Fibroblast of skin of scalp (primary cell): Measurements from ENCODE around the gene DCHS1.

Source experiments
- DNase-seq: peaks from one replicate; pipeline ENCODE4 v3.0.0-alpha.2; 2013

Gene DCHS1

GRCh38 chr11:6587360-6587953 is 68.2 kb downstream of the DCHS1 start:
- DNase-seq: no peak

- DNase-seq: peak; percentile 47
Measured at GRCh38 chr11:6586434-6587359, 68.9 kb downstream of the DCHS1 start.

- DNase-seq: no peak
Measured at GRCh38 chr11:6584528-6584927, 71.1 kb downstream of the DCHS1 start.

- DNase-seq: no peak
Measured at GRCh38 chr11:6583584-6583983, 72.0 kb downstream of the DCHS1 start.

GRCh38 chr11:6579681-6580080 is 75.9 kb downstream of the DCHS1 start:
- DNase-seq: no peak

GRCh38 chr11:6578134-6578533 is 77.5 kb downstream of the DCHS1 start:
- DNase-seq: no peak

GRCh38 chr11:6576471-6577373 is 78.9 kb downstream of the DCHS1 start:
- peak; percentile 83 for DNase-seq

- no peak for DNase-seq
Measured at GRCh38 chr11:6574816-6575715, 80.5 kb downstream of the DCHS1 start.

- DNase-seq: peak; percentile 84
Measured at GRCh38 chr11:6572215-6572614, 83.4 kb downstream of the DCHS1 start.

GRCh38 chr11:6571434-6572008 is 84.1 kb downstream of the DCHS1 start:
- no peak for DNase-seq
